Measurements from ENCODE around the gene RNF39. TPM values are rescaled to one million over a fixed set of nuclear protein-coding genes. Genes with fewer than 3 reads are reported as not detected.

The RNF39 gene
- total and polyA plus RNA-seq, 2 of the 13 experiments (the other 11 are each of a cell fraction or from before 2014, with no cell fraction given) = 0.13 to 1.8 TPM

- TF ChIP-seq, protein P1, sequence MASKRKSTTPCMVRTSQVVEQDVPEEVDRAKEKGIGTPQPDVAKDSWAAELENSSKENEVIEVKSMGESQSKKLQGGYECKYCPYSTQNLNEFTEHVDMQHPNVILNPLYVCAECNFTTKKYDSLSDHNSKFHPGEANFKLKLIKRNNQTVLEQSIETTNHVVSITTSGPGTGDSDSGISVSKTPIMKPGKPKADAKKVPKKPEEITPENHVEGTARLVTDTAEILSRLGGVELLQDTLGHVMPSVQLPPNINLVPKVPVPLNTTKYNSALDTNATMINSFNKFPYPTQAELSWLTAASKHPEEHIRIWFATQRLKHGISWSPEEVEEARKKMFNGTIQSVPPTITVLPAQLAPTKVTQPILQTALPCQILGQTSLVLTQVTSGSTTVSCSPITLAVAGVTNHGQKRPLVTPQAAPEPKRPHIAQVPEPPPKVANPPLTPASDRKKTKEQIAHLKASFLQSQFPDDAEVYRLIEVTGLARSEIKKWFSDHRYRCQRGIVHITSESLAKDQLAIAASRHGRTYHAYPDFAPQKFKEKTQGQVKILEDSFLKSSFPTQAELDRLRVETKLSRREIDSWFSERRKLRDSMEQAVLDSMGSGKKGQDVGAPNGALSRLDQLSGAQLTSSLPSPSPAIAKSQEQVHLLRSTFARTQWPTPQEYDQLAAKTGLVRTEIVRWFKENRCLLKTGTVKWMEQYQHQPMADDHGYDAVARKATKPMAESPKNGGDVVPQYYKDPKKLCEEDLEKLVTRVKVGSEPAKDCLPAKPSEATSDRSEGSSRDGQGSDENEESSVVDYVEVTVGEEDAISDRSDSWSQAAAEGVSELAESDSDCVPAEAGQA (IDR thresholded peaks at IDR 0.05; ENCODE audit: low read depth) = peak; percentile 71; the same call in 1 of the 2 replicates
- TF ChIP-seq, protein P1 (CRISPR knock-in tag; IDR thresholded peaks at IDR 0.05; ENCODE audit: borderline replicate concordance) = no peak
- TF ChIP-seq ZNF619 (CRISPR knock-in tag; IDR thresholded peaks at IDR 0.05) = peak; percentile 42; the same call in 1 of the 2 replicates
- TF ChIP-seq ETV6 (CRISPR knock-in tag; conservative IDR thresholded peaks at IDR 0.05) = no peak; the same call in 1 of the 2 replicates
- no peak for TF ChIP-seq ZNF570 (CRISPR knock-in tag; IDR thresholded peaks at IDR 0.05; ENCODE audit: borderline replicate concordance)
- TF ChIP-seq, protein P2, sequence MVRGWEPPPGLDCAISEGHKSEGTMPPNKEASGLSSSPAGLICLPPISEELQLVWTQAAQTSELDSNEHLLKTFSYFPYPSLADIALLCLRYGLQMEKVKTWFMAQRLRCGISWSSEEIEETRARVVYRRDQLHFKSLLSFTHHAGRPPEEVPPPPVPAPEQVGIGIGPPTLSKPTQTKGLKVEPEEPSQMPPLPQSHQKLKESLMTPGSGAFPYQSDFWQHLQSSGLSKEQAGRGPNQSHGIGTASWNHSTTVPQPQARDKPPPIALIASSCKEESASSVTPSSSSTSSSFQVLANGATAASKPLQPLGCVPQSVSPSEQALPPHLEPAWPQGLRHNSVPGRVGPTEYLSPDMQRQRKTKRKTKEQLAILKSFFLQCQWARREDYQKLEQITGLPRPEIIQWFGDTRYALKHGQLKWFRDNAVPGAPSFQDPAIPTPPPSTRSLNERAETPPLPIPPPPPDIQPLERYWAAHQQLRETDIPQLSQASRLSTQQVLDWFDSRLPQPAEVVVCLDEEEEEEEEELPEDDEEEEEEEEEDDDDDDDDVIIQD (CRISPR knock-in tag; IDR thresholded peaks at IDR 0.05; ENCODE audit: low read depth) = 0 out of 2 replicates have a peak, but pooled peaks have one; percentile 56
- TF ChIP-seq MEIS2 (CRISPR knock-in tag; IDR thresholded peaks at IDR 0.05) = 0 out of 2 replicates have a peak, but pooled peaks have one; percentile 24
- TF ChIP-seq ZSCAN21 (CRISPR knock-in tag; IDR thresholded peaks at IDR 0.05; ENCODE audit: borderline replicate concordance) = no peak; the same call in 1 of the 2 replicates
- no peak; the same call in 1 of the 2 replicates for TF ChIP-seq ZNF501 (CRISPR knock-in tag; IDR thresholded peaks at IDR 0.05)
- TF ChIP-seq ZSCAN20 (CRISPR knock-in tag; IDR thresholded peaks at IDR 0.05; ENCODE audit: borderline replicate concordance) = 0 out of 2 replicates have a peak, but pooled peaks have one; percentile 50
- TF ChIP-seq NFIB (CRISPR knock-in tag; IDR thresholded peaks at IDR 0.05; ENCODE audit: borderline replicate concordance) = no peak
- TF ChIP-seq ZFYVE20 (CRISPR knock-in tag; IDR thresholded peaks at IDR 0.05; ENCODE audit: borderline replicate concordance, low read depth) = no peak
- TF ChIP-seq ARNT2 (CRISPR knock-in tag; IDR thresholded peaks at IDR 0.05; ENCODE audit: low read depth) = peak; percentile 68; the same call in 1 of the 2 replicates
- peak; percentile 93 for TF ChIP-seq ZNF317 (CRISPR knock-in tag; IDR thresholded peaks at IDR 0.05)
- TF ChIP-seq NR2F2 (IDR thresholded peaks at IDR 0.05; ENCODE audit: borderline replicate concordance, low read depth) = no peak; the same call in 1 of the 2 replicates
- no peak; the same call in 1 of the 2 replicates for TF ChIP-seq XBP1 (CRISPR knock-in tag; IDR thresholded peaks at IDR 0.05)
- TF ChIP-seq GABPB1 (CRISPR knock-in tag; IDR thresholded peaks at IDR 0.05) = peak; percentile 83; the same call in 1 of the 2 replicates
- no peak for TF ChIP-seq ELF4 (CRISPR knock-in tag; IDR thresholded peaks at IDR 0.05; ENCODE audit: borderline replicate concordance)
- peak; percentile 87 for TF ChIP-seq HNRNPLL (IDR thresholded peaks at IDR 0.05; ENCODE audit: low read depth, low read length, poor library complexity, severe bottlenecking)
- TF ChIP-seq ZBTB20 (CRISPR knock-in tag; IDR thresholded peaks at IDR 0.05; ENCODE audit: borderline replicate concordance, low read depth) = no peak; the same call in 1 of the 2 replicates
Measured at GRCh38 chr6:30101444-30102413, 26.2 kb upstream of the RNF39 start (continued).

Measured in HepG2 (cell line).